CD4-positive, alpha-beta T cell treated with Interleukin-12 subunit alpha and Interleukin-12 subunit beta, for 1 hour (primary cell): ENCODE data around the gene UBL7.
"Not testable (repeated sequence)": the region's sequence is repeated elsewhere in the genome, so short reads cannot be mapped to it uniquely, and the experiment has no call there.

ENCODE experiments used
- DNase-seq: peaks from one replicate; pipeline ENCODE4 v3.0.0-alpha.2; 2020

UBL7 gene

DNA sequence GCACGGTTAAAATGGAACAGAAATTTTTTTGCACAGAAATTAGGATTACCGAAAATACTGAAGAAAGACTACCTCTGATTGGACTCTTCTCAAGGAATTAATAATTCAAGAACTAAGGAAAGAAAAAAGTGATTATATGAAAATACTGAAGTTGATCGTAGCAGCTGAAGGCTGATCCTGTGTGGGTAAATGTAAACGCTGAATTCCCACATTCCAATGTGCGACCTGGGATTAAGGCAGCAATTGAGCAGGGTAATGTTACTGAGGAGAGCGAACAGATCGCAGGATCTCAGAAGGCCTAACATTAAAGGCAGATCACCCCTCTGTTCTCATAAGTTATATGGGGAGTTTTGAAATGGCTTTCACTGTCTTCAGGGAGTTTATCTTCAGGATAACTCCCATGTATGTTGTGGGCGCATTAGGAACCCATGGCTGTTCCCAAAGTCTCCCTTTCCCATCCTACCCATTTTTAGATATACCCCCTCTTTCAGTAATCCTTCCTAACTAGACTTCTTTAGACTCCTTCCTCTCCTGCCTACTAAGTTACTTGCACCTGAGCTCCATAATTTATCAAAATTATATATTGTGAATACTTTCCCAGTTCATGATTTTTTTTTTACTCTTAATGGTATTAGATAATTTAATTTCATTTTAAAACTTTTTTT lies 1.0 kb upstream of the UBL7 start:
- no peak for DNase-seq

DNA sequence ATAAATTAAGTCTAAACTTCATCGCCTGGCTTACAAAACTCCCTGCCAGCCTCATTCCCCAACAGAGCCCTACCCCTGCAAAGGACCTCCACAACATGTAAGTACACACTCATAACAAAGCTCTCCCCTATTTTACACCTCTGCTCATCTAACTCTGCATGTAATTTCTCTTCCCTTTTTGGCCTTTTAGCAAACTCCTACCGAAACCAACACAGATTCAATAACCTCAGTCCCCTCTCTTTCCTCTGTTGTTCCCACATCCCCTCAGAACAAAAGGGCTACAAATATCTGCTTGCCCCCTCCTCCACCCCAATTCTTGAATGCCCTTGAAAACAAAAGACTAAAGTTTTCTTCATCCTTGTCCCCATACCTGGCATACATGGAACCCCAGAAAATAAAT lies 662 bp downstream of the UBL7 start:
- DNase-seq, result no peak

DNA sequence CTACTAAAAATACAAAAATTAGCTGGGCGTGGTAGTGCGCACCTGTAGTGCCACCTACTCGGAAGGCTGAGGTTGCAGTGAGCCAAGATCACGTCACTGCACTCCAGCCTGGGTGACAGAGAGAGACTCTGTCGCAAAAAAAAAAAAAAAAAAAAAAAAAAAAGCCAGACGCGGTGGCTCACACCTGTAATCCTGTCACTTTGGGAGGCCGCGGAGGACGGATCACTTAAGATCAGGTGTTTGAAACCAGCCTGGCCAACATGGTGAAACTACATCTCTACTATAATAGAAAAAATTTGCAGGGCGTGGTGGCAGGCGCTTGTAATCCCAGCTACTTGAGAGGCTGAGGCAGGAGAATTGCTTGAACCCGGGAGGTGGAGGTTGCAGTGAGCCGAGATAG lies 1.2 kb downstream of the UBL7 start:
- not testable (repeated sequence) for DNase-seq

GRCh38 chr15:74458473-74458872 lies 2.5 kb downstream of the UBL7 start:
- no peak for DNase-seq

GRCh38 chr15:74457036-74457435 lies 3.9 kb downstream of the UBL7 start:
- DNase-seq, result not testable (repeated sequence)

GRCh38 chr15:74454764-74455500 lies 6.0 kb downstream of the UBL7 start:
- no peak for DNase-seq

- DNase-seq, result no peak
Measured at GRCh38 chr15:74453925-74454763, 6.8 kb downstream of the UBL7 start.

GRCh38 chr15:74451861-74452835 lies 8.8 kb downstream of the UBL7 start:
- DNase-seq, result no peak

GRCh38 chr15:74451322-74451721 lies 9.6 kb downstream of the UBL7 start:
- DNase-seq, result no peak

GRCh38 chr15:74449643-74450205 lies 11.2 kb downstream of the UBL7 start:
- no peak for DNase-seq

GRCh38 chr15:74449095-74449494 lies 11.9 kb downstream of the UBL7 start:
- no peak for DNase-seq

DNA sequence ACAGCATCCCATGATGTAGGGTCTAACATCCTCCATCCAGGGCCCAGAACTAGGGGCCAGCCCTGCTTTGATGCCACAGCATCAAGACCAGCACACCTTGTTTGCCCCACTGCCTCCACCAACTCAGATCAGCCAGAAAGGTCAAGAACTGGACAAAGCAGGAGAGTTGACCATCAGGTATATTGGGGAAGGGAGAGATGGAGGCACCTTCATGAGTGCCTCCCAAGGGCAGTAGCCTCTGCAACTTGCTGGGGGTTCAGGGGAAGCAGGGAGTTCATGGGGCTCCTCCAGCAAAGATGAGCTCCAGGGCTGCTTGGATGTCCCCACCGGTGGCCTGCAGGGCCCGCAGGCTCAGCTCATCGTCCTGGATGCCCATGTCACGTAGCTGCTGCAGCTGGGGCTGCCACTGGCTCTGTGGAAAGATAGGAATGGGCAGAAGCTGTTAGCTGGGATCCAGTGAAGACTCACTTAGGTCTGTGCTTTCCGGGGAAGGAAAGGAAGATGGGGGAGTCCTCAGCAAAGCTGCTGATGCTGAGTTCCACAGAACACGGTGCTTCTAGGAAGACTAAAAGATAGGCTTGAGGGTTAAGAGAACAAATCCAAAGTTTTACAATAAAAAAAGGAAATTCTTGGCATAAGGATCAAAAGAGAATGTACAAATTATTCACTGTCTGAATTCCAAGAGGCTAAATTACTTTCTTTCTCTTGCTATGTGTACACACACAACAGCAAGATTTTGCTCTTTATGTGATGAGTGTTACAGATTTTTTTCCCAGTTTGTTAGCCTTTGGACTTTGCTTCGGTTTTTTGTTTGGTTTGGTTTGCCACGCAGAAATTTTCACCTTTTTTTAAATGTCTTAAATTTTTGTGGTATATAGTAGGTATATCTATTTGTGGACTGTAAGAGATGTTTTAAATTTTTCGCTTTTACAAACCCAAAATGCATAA lies 14.9 kb downstream of the UBL7 start:
- DNase-seq, result no peak

GRCh38 chr15:74444106-74445062 lies 16.6 kb downstream of the UBL7 start:
- no peak for DNase-seq

GRCh38 chr15:74443100-74443909 lies 17.7 kb downstream of the UBL7 start:
- no peak for DNase-seq

DNA sequence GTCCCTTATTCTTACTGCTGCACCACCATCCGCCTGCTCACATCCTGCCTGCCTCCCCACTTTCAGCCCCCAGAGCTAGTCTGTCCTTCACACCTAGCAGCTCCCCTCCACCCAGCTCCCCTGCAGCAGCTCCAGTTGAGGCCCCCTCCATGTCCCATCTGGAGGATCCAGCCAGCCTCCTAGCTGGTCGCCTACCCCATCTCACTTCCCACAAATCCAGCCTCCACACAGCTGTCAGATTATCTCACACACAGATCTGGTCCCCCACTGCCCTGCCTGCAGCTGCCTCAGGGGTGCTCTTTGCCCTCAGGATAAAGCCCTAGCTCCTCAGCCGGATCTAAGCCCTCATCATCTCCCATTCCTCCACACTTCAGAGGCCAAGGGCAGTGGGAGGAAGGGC lies 18.4 kb downstream of the UBL7 start:
- DNase-seq, result no peak

GRCh38 chr15:74442063-74442462 lies 18.9 kb downstream of the UBL7 start:
- no peak for DNase-seq

GRCh38 chr15:74441248-74441941 lies 19.6 kb downstream of the UBL7 start:
- DNase-seq, result no peak

GRCh38 chr15:74438721-74439316 lies 22.1 kb downstream of the UBL7 start:
- DNase-seq, result peak; percentile 79
